Skeletal muscle tissue (tissue), 4 donors: ENCODE results near the gene SCLY. TPM values are rescaled to one million over a fixed set of nuclear protein-coding genes. Genes with fewer than 3 reads are reported as not detected.
A peak's percentile ranks its signal among the peaks of the same experiment; 100 is the strongest.
"Not testable (repeated sequence)": the region's sequence is repeated elsewhere in the genome, so short reads cannot be mapped to it uniquely, and the experiment has no call there.

Source experiments
- H3K27ac ChIP-seq: one replicate; pipeline ENCODE4 v1.7.0; 2013; ENCODE audit warnings: mild to moderate bottlenecking, low read depth, low read length, inconsistent platforms
- H3K27me3 ChIP-seq, 3 donors: one replicate each; pipeline ENCODE4 v1.7.0; 2013; ENCODE audit warnings: low read length in 3 of 3; ENCODE audit not compliant: control insufficient read depth in 3 of 3, insufficient read depth in 3 of 3
- H3K36me3 ChIP-seq, 3 donors: one replicate each; pipeline ENCODE4 v1.7.0; 2013; ENCODE audit warnings: low read length in 3 of 3; ENCODE audit not compliant: control insufficient read depth in 3 of 3, insufficient read depth in 3 of 3
- H3K4me1 ChIP-seq, 3 donors: one replicate each; pipeline ENCODE4 v1.7.0; 2013; ENCODE audit warnings: low read length in 3 of 3, mild to moderate bottlenecking in 3 of 3; ENCODE audit not compliant: control insufficient read depth in 3 of 3, insufficient read depth in 3 of 3
- H3K4me3 ChIP-seq, 3 donors: one replicate each; pipeline ENCODE4 v1.7.0; 2013; ENCODE audit warnings: low read length in 3 of 3
- H3K9ac ChIP-seq, 3 donors: one replicate each; pipeline ENCODE4 v1.7.0; 2013; ENCODE audit warnings: low read length in 3 of 3, mild to moderate bottlenecking in 3 of 3, moderate library complexity in 2 of 3, low read depth in 1 of 3
- H3K9me3 ChIP-seq, 3 donors: one replicate each; pipeline ENCODE4 v1.7.0; 2013; ENCODE audit warnings: low read length in 3 of 3; ENCODE audit not compliant: control insufficient read depth in 3 of 3
- total RNA-seq: library from RNA; depleted of rRNA; stranded (reverse); fragments of >200 nt; gene quantifications from one replicate; pipeline ENCODE4 v1.2.3, GENCODE V29; 2014
- donor health status: Osteomylitis.

The SCLY gene
- total RNA-seq, 1 donor from 2014 or later = 11.5 TPM

- no peak overlapping the region for H3K27ac ChIP-seq
- no peak overlapping the region for H3K9ac ChIP-seq
- H3K4me3 ChIP-seq = no peak overlapping the region
- peaks cover 0 to 13% (median 0%) of the 10 kb centered on the region in 3 donors for H3K27me3 ChIP-seq
- no peaks in the 10 kb centered on the region for H3K36me3 ChIP-seq
- peaks cover 0 to 16% (median 14%) of the 10 kb centered on the region in 3 donors for H3K4me1 ChIP-seq
- no peaks in the 10 kb centered on the region for H3K9me3 ChIP-seq
Observed at GRCh38 chr2:238106698-238107524, 46.1 kb downstream of the SCLY start.

- peaks cover 0 to 2% (median 0%) of the 10 kb centered on the region in 3 donors for H3K9me3 ChIP-seq
- H3K36me3 ChIP-seq = no peaks in the 10 kb centered on the region
- H3K4me1 ChIP-seq = peaks cover 0 to 16% (median 14%) of the 10 kb centered on the region in 3 donors
- no peak overlapping the region for H3K27ac ChIP-seq
- H3K27me3 ChIP-seq = peaks cover 0 to 13% (median 0%) of the 10 kb centered on the region in 3 donors
- H3K9ac ChIP-seq = no peak overlapping the region
- H3K4me3 ChIP-seq = no peak overlapping the region
Observed at GRCh38 chr2:238107525-238108422, 47.0 kb downstream of the SCLY start.

DNA sequence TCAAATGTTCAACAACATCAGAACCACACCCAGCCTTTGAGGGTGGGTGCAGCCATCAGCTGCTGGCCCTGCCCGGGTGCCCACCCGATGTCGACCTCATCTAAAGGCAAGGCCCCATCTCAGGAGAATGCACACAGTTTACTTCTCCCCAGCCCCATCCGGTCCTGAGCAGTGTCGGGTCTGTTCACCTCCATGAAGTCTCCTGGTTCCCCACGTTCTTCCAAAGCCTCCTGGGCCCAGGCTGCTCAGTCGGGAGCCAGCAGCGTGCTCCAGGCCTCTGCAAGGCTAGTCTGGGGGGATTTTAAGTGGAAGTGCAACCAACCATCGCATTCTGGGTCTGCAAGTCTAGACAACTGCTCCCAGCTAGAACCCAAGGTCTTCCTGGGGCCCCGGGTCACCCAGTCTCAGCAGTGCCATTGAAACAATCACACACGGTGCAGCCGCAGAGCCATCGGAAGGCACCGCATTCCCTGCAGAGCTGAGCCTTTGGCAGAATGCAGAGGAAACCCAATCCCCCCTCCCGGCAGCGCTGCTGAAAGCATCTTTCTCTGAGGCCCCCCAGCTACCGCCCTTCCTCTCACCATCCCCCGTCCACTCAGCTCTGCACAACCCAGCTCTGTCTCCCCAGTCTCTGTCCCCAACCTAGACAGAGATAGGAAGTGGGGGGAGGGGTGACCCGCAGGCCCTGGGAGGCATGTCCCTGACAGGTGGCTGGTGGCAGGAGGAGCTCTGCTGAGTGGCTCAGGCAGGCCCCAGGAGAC lies 47.8 kb downstream of the SCLY start:
- Histone ChIP-seq H3K9ac (peak overlapping the region in 1 of 3 donors; percentile 33), H3K27ac (no peak overlapping the region), H3K4me1 (peaks cover 0 to 16% (median 14%) of the 10 kb centered on the region in 3 donors), H3K4me3 (no peak overlapping the region), H3K9me3 (peaks cover 0 to 2% (median 0%) of the 10 kb centered on the region in 3 donors), H3K27me3 (peaks cover 0 to 12% (median 0%) of the 10 kb centered on the region in 3 donors), H3K36me3 (no peaks in the 10 kb centered on the region)

- peaks cover 0 to 6% (median 5%) of the 10 kb centered on the region in 3 donors for H3K4me1 ChIP-seq
- no peak overlapping the region for H3K9ac ChIP-seq
- H3K27ac ChIP-seq = no peak overlapping the region
- no peaks in the 10 kb centered on the region for H3K36me3 ChIP-seq
- no peak overlapping the region for H3K4me3 ChIP-seq
- peaks cover 0 to 15% (median 11%) of the 10 kb centered on the region in 3 donors for H3K27me3 ChIP-seq
- peaks cover 0 to 2% (median 0%) of the 10 kb centered on the region in 3 donors for H3K9me3 ChIP-seq
Observed at GRCh38 chr2:238113611-238114010, 52.8 kb downstream of the SCLY start.

- no peaks in the 10 kb centered on the region for H3K36me3 ChIP-seq
- no peak overlapping the region for H3K9ac ChIP-seq
- peaks cover 0 to 2% (median 0%) of the 10 kb centered on the region in 3 donors for H3K9me3 ChIP-seq
- H3K27ac ChIP-seq = no peak overlapping the region
- H3K27me3 ChIP-seq = peaks cover 0 to 15% (median 11%) of the 10 kb centered on the region in 3 donors
- no peaks in the 10 kb centered on the region for H3K4me1 ChIP-seq
- H3K4me3 ChIP-seq = no peak overlapping the region
Observed at GRCh38 chr2:238114331-238114841, 53.6 kb downstream of the SCLY start.

DNA sequence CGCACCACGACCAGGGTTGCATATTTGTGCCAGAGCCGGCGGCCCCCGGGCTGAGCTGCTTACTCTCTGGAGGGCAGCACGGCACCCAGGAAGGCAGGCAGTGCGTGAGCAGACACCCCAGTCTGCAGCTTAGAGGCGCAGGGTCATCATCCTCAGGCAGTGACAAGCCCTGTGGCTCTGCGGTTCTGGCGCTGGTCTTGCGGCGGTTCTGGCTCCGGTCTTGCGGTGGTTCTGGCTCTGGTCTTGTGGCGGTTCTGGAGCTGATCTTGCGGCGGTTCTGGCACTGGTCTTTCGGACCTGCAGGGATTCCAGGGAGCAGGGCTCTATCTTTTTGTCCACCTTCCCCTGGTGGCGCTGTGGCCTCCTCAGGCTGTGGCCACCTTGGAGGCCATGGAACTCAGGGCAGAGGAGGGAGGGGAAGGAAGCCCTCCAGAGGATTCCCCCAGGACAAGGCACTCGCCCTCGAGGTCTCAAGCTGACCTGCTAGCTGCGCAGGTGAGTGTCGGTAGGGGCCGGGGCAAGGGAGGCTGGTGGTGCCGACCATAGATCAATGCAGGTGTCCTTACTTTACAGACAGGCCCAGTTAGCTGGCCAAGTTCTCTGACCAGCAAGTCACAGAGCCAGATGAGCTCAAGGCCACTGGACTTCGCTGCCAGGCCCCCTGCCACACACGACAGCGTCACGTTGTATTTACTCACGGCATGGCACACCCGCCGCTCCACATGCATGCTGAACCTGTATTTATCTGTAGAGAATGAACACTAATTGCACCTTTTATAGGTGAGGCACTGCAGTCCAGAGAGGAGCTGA lies 54.3 kb downstream of the SCLY start:
- no peak overlapping the region for H3K9ac ChIP-seq
- peaks cover 0 to 2% (median 0%) of the 10 kb centered on the region in 3 donors for H3K9me3 ChIP-seq
- no peaks in the 10 kb centered on the region for H3K4me1 ChIP-seq
- H3K27ac ChIP-seq = no peak overlapping the region
- H3K4me3 ChIP-seq = no peak overlapping the region
- H3K36me3 ChIP-seq = no peaks in the 10 kb centered on the region
- peaks cover 0 to 15% (median 11%) of the 10 kb centered on the region in 3 donors for H3K27me3 ChIP-seq

GRCh38 chr2:238115709-238116108 lies 54.9 kb downstream of the SCLY start:
- not testable (repeated sequence) for H3K4me3 ChIP-seq, H3K4me1 ChIP-seq, H3K36me3 ChIP-seq, H3K9ac ChIP-seq, H3K9me3 ChIP-seq, H3K27ac ChIP-seq
- H3K27me3 ChIP-seq = peaks cover 0 to 15% (median 11%) of the 10 kb centered on the region in 3 donors

GRCh38 chr2:238116298-238117198 lies 55.7 kb downstream of the SCLY start:
- Histone ChIP-seq H3K27ac (no peak overlapping the region), H3K4me3 (no peak overlapping the region), H3K36me3 (no peaks in the 10 kb centered on the region), H3K4me1 (no peaks in the 10 kb centered on the region), H3K9ac (no peak overlapping the region), H3K27me3 (peaks cover 0 to 15% (median 11%) of the 10 kb centered on the region in 3 donors), H3K9me3 (peaks cover 0 to 2% (median 0%) of the 10 kb centered on the region in 3 donors)
